GM12874 (cell line): Measurements from ENCODE around the gene SLC36A3.

Experiments used
- CTCF ChIP-seq: IDR thresholded peaks from 2 replicates; pipeline ENCODE4 v1.5.1; 2011; ENCODE audit warnings: low read depth, mild to moderate bottlenecking, control low read depth, low read length, moderate library complexity; ENCODE audit not compliant: insufficient read depth

Gene SLC36A3

GRCh38 chr5:151271336-151271735, 32.2 kb downstream of the SLC36A3 start:
- TF ChIP-seq CTCF = no peak

GRCh38 chr5:151270599-151270998, 33.0 kb downstream of the SLC36A3 start:
- no peak for TF ChIP-seq CTCF

- TF ChIP-seq CTCF = no peak
Observed at GRCh38 chr5:151267491-151268260, 35.9 kb downstream of the SLC36A3 start.

- TF ChIP-seq CTCF = no peak
Observed at GRCh38 chr5:151264113-151264512, 39.5 kb downstream of the SLC36A3 start.

- no peak for TF ChIP-seq CTCF
Observed at GRCh38 chr5:151262532-151262931, 41.0 kb downstream of the SLC36A3 start.

GRCh38 chr5:151259931-151260330, 43.6 kb downstream of the SLC36A3 start:
- no peak for TF ChIP-seq CTCF

GRCh38 chr5:151258816-151259215, 44.8 kb downstream of the SLC36A3 start:
- TF ChIP-seq CTCF = no peak
